ENCODE data around the gene CD8B.

CD8B gene

DNA sequence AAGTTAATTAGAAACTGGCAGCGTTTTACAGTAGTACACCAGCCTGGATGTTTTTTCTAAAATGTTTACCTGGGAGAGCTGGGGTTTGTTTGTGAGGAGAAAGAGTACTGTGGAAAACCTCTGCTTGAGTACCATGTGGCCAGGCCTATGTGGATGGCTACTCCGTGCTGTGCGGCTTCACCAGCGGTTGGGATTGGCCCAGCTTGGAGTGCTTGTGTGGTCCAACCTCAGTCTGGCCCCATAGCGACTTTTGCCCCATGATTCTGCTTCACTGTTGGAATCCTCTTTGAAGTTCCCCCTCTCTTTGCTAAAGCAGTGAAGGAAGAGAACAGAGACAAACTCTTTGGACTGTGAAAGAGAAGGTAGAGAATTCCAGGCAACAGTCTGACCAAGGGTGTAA lies 86.8 kb downstream of the CD8B start:
- DNase-seq (ENCODE audit: low read depth in 2 of 2): no peak

DNA sequence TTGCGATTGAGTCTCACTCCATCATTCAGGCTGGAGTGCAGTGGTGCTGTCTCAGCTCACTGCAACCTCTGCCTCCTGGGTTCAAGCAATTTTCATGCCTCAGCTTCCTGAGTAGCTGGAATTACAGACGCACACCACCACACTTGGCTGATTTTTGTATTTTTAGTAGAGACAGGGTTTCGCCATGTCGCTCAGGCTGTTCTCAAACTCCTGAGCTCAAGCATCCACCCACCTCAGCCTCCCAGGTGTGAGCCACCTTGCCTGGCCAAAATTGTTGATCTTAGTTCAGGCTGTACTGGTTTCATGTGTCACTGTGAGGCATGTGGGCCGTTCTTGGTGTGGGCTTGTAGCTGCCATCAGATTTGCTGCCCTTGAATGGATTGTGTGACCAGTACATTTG lies 89.1 kb downstream of the CD8B start:
- DNase-seq (ENCODE audit: low read depth in 2 of 2): no peak

DNA sequence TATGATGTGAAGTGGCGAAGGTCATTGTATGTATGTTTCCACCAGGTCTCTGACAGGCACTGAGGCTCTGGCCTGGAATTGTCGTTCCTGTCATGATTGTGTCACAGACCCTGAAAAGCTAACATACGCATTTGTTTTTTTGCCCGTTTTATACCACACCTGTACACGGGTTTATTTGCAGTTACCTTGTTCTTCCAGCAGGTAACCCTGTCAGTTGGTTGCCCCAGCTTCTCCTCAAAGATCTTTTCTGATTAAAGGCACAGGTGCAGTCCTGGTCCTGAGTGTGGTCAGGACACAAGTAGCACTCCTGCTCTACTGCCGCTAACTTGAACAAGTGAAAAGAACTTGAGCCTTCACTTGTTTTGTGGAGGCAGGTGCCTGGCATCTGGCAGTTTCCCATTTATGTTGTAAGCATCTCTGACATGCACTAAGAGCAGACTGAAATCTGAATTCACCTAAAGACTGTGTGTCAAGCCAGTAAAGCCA lies 90.8 kb downstream of the CD8B start:
- no peak for DNase-seq (ENCODE audit: low read depth in 2 of 2)

DNA sequence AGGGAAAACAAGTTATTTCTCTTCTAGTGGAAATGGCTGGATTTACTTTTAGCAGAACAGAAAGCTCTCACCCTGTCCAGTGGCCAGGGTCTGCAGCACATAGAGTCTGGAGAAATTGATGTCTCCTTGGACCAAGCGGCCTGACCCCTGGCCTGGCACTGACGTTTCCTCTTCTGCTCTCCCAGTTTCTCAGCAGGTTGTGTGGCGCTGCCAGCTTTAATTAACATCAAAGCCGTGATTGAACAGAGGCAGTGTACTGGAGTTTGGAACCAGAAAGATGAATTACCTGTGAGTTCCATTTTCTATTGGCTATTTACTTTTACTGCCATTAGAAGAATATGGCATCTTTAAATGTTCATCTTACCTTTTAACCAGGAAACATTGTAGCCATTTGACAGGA lies 91.8 kb downstream of the CD8B start:
- no peak for DNase-seq (ENCODE audit: low read depth in 2 of 2)

DNA sequence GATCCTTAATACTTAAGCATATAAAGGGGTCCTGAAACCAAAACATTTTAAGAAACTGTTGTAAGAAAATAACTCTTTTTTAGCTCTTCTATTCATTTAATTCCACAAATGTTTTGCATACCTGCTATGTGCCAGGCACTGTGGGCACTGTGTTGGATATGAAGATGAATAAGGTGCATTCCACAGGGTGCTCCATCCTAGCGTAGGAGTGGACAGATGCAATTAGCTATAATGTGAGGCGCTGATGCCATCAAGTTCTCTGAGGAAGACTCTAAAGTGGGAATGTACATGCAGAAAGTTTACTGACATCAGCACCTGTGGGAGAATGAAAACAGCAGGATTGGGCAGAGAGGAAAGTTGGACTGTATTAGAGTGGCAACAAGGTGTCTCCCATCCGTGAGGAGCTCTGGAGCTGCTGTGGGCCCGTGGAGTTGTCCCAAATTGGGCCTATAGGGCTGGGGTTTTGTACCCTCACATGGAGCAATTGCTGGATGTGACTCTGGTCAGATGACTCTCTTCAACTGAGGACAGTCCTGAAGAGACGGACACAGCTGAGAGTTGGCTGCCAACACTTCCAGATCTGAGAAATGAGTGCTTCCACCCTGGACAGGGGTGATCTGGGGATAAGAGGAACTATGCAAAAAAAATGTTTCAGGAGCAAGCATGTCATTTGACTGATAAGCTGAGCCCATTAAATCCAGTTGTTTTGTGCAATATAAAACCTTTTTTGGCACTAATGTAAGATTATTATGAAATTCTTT lies 93.3 kb downstream of the CD8B start:
- DNase-seq (ENCODE audit: low read depth in 2 of 2): no peak
